MCF 10A (cell line): ENCODE data around the gene DHRS13. TPM values are rescaled to one million over a fixed set of nuclear protein-coding genes. Genes with fewer than 3 reads are reported as not detected.

ENCODE experiments used
- BruUV-seq: library from RNA; stranded (reverse); fragments of 400-500 nt; replicated peaks from 2 replicates; lab custom pipeline; 2021; lab: Mats Ljungman, UMichigan
- CTCF ChIA-PET: fragments of 300-600 bp; sonication (Branson Sonifier 250); formaldehyde crosslinking; extraction: SDS; loops from one replicate; lab custom pipeline; 2021; ENCODE audit warnings: antibody characterized with exemption, inconsistent platforms; lab: Yijun Ruan, JAX
- POLR2A ChIA-PET: fragments of 300-600, 350-650 bp; sonication (Branson Sonifier 250); formaldehyde crosslinking; extraction: SDS; loops from one replicate; lab custom pipeline; 2020; ENCODE audit warnings: antibody characterized with exemption, inconsistent platforms; lab: Yijun Ruan, JAX
- DNase-seq: peaks from one replicate; pipeline ENCODE4 v3.0.0-alpha.2; 2018; ENCODE audit not compliant: unreplicated experiment
- H3K27ac Mint-ChIP-seq: one replicate; pipeline ENCODE4 v1.8.0; 2022; ENCODE audit warnings: mild to moderate bottlenecking, low read depth, mixed read lengths; ENCODE audit not compliant: unreplicated experiment
- H3K27me3 Mint-ChIP-seq: one replicate; pipeline ENCODE4 v1.8.0; 2022; ENCODE audit warnings: mixed read lengths; ENCODE audit not compliant: insufficient read depth, unreplicated experiment
- H3K36me3 Mint-ChIP-seq: one replicate; pipeline ENCODE4 v1.8.0; 2022; ENCODE audit warnings: mild to moderate bottlenecking, moderate library complexity, mixed read lengths; ENCODE audit not compliant: insufficient read depth, unreplicated experiment
- H3K4me1 Mint-ChIP-seq: one replicate; pipeline ENCODE4 v1.8.0; 2022; ENCODE audit warnings: mixed read lengths; ENCODE audit not compliant: insufficient read depth, unreplicated experiment
- H3K4me3 Mint-ChIP-seq: one replicate; pipeline ENCODE4 v1.8.0; 2022; ENCODE audit warnings: mild to moderate bottlenecking, moderate library complexity, mixed read lengths; ENCODE audit not compliant: unreplicated experiment
- H3K9me3 Mint-ChIP-seq: one replicate; pipeline ENCODE4 v1.8.0; 2022; ENCODE audit warnings: mixed read lengths; ENCODE audit not compliant: unreplicated experiment
- intact Hi-C: fragments of 100-400 bp; cut with micrococcal nuclease; formaldehyde crosslinking; loops from 2 replicates; pipeline ENCODE4 v1.14.1; 2022
- total RNA-seq: library from RNA; stranded (reverse); gene quantifications from 2 replicates; pipeline ENCODE4 v1.2.3, GENCODE V29; 2022
- TF ChIP-seq, protein P1 (sequence below): fragments of 200-600 bp; IDR thresholded peaks from one replicate; pipeline ENCODE4 v1.8.0; 2022; ENCODE audit warnings: antibody characterized with exemption, mild to moderate bottlenecking; ENCODE audit not compliant: unreplicated experiment

Gene DHRS13
- total RNA-seq, 1 experiment from 2014 or later = 9.5 TPM

DNA sequence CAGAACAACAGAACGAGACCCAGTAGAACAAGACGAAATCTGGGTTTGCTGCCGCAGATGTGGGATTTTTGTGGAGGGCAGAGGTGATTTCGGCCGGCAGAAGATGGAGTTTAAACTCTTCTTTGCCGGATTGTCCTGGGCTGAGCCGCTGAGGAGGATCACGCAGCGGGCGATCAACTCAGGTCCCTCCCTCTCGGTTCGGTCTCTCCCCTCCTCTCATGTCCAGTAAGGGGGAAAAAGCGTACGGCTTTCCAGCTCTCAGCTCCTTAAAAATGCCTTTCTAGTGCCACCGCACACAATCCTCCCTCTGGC, 46.0 kb upstream of the DHRS13 start:
- TF ChIP-seq, protein P1, sequence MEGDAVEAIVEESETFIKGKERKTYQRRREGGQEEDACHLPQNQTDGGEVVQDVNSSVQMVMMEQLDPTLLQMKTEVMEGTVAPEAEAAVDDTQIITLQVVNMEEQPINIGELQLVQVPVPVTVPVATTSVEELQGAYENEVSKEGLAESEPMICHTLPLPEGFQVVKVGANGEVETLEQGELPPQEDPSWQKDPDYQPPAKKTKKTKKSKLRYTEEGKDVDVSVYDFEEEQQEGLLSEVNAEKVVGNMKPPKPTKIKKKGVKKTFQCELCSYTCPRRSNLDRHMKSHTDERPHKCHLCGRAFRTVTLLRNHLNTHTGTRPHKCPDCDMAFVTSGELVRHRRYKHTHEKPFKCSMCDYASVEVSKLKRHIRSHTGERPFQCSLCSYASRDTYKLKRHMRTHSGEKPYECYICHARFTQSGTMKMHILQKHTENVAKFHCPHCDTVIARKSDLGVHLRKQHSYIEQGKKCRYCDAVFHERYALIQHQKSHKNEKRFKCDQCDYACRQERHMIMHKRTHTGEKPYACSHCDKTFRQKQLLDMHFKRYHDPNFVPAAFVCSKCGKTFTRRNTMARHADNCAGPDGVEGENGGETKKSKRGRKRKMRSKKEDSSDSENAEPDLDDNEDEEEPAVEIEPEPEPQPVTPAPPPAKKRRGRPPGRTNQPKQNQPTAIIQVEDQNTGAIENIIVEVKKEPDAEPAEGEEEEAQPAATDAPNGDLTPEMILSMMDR = no peak
- Mint-ChIP-seq H3K36me3 (peaks cover 52% of the 10 kb centered on the region), H3K9me3 (no peaks in the 10 kb centered on the region), H3K27ac (peak overlapping the region; percentile 85), H3K4me3 (no peak overlapping the region), H3K4me1 (peaks cover 6% of the 10 kb centered on the region), H3K27me3 (no peaks in the 10 kb centered on the region)
- ChIA-PET CTCF (interaction anchor here (0.5 to 3.5 kb wide), 6 partner anchors 19 to 224 kb away, joined by 3 to 16 read pairs (median 4); partner anchors contain the start of gene NEK8), POLR2A (interaction anchor here (0.6 to 10.7 kb wide), 25 partner anchors 8 to 672 kb away, joined by 3 to 342 read pairs (median 9); partner anchors contain the start of genes DHRS13, FAM222B, FLOT2 and MYO18A)
- DNase-seq = no peak
- no TSS peak for BruUV-seq
- intact Hi-C loops = loop anchor here (5.0 to 10.0 kb wide), 2 partner anchors 94 to 137 kb away; partner anchors contain the start of gene ERAL1

- DNase-seq = no peak
- Mint-ChIP-seq H3K27me3 (no peaks in the 10 kb centered on the region), H3K4me1 (peaks cover 6% of the 10 kb centered on the region), H3K27ac (peak overlapping the region; percentile 85), H3K4me3 (no peak overlapping the region), H3K9me3 (no peaks in the 10 kb centered on the region), H3K36me3 (peaks cover 57% of the 10 kb centered on the region)
- ChIA-PET CTCF (interaction anchor here (0.5 to 3.5 kb wide), 3 partner anchors 27 to 223 kb away, joined by 4 to 16 read pairs (median 4); partner anchors contain the start of gene NEK8), POLR2A (interaction anchor here (0.6 to 10.7 kb wide), 16 partner anchors 13 to 1109 kb away, joined by 3 to 342 read pairs (median 9); partner anchors contain the start of genes DHRS13, FAM222B, NEK8 and NUFIP2)
- intact Hi-C loops = loop anchor here (5.0 to 10.0 kb wide), 2 partner anchors 94 to 136 kb away; partner anchors contain the start of gene ERAL1
- BruUV-seq = no TSS peak
- TF ChIP-seq, protein P1 = no peak
Measured at GRCh38 chr17:28948342-28948741, 45.5 kb upstream of the DHRS13 start.

DNA sequence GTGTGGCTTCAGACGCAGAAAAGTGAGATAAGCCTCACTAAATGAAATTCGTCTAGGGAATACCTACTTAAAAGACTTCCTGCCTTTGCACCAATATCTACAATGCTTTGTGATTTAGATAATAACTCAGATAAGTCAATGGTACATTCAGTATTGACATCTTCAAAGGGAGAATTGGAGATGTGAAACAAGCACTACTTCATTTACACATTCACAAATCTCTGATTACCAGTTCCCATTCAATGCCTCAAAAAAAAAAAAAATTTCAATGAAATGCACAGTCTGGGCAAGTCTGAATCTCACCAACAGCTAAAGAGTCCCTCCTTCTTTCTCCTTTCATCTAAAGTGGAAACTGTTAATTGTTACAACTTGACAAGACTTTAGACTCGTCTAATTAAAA, 44.8 kb upstream of the DHRS13 start:
- no peak for DNase-seq
- TF ChIP-seq, protein P1 = no peak
- CTCF ChIA-PET = interaction anchor here (1.0 to 3.5 kb wide), 2 partner anchors 18 to 220 kb away, joined by 7 to 16 read pairs; partner anchors contain the start of gene NEK8
- Mint-ChIP-seq H3K4me3 (no peak overlapping the region), H3K27ac (peak overlapping the region; percentile 9), H3K36me3 (peaks cover 62% of the 10 kb centered on the region), H3K9me3 (no peaks in the 10 kb centered on the region), H3K4me1 (peaks cover 6% of the 10 kb centered on the region), H3K27me3 (no peaks in the 10 kb centered on the region)
- no TSS peak for BruUV-seq
- intact Hi-C loops = loop anchor here (5.0 to 10.0 kb wide), 2 partner anchors 93 to 135 kb away; partner anchors contain the start of gene ERAL1
- POLR2A ChIA-PET = interaction anchor here (0.6 to 10.7 kb wide), 9 partner anchors 12 to 1110 kb away, joined by 3 to 342 read pairs (median 10); partner anchors contain the start of genes DHRS13, NEK8, RPL23A and TLCD1

DNA sequence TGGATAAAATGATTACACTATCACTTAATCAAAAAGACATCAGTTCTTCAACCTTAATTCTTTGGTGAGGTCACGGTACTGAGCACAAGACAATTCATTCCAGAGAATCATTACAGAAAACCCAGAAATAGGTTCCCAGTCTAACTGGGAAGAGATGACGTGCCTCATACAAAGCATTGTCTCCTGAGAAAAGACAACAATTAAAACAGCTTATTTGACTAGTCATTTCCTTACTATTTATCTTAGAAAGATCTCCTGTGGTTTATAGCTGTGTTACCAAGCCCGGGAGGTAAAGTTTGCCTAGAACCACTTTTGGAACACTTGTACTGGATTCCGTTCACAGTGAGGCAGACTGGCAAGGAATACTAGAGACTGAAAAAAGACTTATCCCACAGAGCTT, 43.4 kb upstream of the DHRS13 start:
- POLR2A ChIA-PET = interaction anchor here (0.6 to 10.7 kb wide), 4 partner anchors 11 to 222 kb away, joined by 3 to 342 read pairs (median 66); partner anchors contain the start of genes NEK8, RPL23A and TLCD1
- DNase-seq = peak; percentile 30
- H3K27ac Mint-ChIP-seq = no peak overlapping the region

More for the DNA sequence above, 43.4 kb upstream of the DHRS13 start:
- TF ChIP-seq, protein P1 = no peak
- Mint-ChIP-seq H3K4me1 (peaks cover 6% of the 10 kb centered on the region), H3K4me3 (no peak overlapping the region), H3K9me3 (no peaks in the 10 kb centered on the region), H3K27me3 (no peaks in the 10 kb centered on the region), H3K36me3 (peaks cover 74% of the 10 kb centered on the region)
- intact Hi-C loops = loop anchor here (5.0 to 10.0 kb wide), 2 partner anchors 91 to 134 kb away; partner anchors contain the start of gene ERAL1
- CTCF ChIA-PET = interaction anchor here (3.5 kb wide), 1 partner anchor 219 kb away, joined by 16 read pairs; the partner anchor contains the start of gene NEK8
- BruUV-seq = no TSS peak
